ENCODE measurements around the gene ARID1B. TPM values are rescaled to one million over a fixed set of nuclear protein-coding genes. Genes with fewer than 3 reads are reported as not detected.

Gene ARID1B
- total and polyA plus RNA-seq, 2 of the 13 experiments (the other 11 are each of a cell fraction or from before 2014, with no cell fraction given), result 20.1 to 32.6 TPM

- POLR2A ChIA-PET, result no interaction called here
Measured at GRCh38 chr6:156918647-156919046, 141.5 kb downstream of the ARID1B start.

GRCh38 chr6:156919370-156919769, 142.2 kb downstream of the ARID1B start:
- Histone ChIP-seq H3K4me2 (ENCODE audit: low read depth, low read length) (no peak overlapping the region), H2AFZ (ENCODE audit: low read length) (no peak overlapping the region), H3K27me3 (ENCODE audit: control insufficient read depth in 1 of 2, insufficient read depth in 2 of 2, low read length in 2 of 2) (no peaks in the 10 kb centered on the region), H3K36me3 (replicated peaks in 1 of 2; ENCODE audit: control insufficient read depth in 1 of 2, insufficient read depth in 2 of 2, low read length in 2 of 2) (peaks cover 2 to 7% of the 10 kb centered on the region in 2 experiments; a peak in 4 of 5 replicates), H3K4me1 (ENCODE audit: insufficient read depth, low read length) (no peaks in the 10 kb centered on the region), H3K4me3 (replicated peaks in 1 of 3; ENCODE audit: insufficient read depth in 1 of 3, low read depth in 2 of 3, low read length in 3 of 3) (no peak overlapping the region), H3K9ac (ENCODE audit: insufficient read depth, low read depth, low read length) (no peak overlapping the region), H4K20me1 (ENCODE audit: insufficient read depth, low read length) (peaks cover 6% of the 10 kb centered on the region; the same call in 1 of the 2 replicates), H3K27ac (ENCODE audit: extremely low read length, insufficient read depth, low read length) (no peak overlapping the region), H3K79me2 (ENCODE audit: insufficient read depth, low read length) (peaks cover 3% of the 10 kb centered on the region), H3K9me3 (ENCODE audit: low read length) (no peaks in the 10 kb centered on the region)
- intact Hi-C loops (cut with micrococcal nuclease; ENCODE audit: unreplicated experiment) (no loop called here), in situ Hi-C loops (cut with HindIII; ENCODE audit: extremely low pct_ligation_motif_present, low pct_unique_long_range_greater_than_20kb) (no loop called here)
- no peak for DNase-seq (ENCODE audit: low spot score)
- no peak for ATAC-seq
- FAIRE-seq, result no peak
- no TSS peak for BruUV-seq (replicated peaks)
- TF ChIP-seq ZNF770 (CRISPR knock-in tag; IDR thresholded peaks at IDR 0.05), result peak; percentile 28; the same call in 1 of the 2 replicates
- TF ChIP-seq TGIF2 (CRISPR knock-in tag; IDR thresholded peaks at IDR 0.05), result no peak
- ChIA-PET CTCF (ENCODE audit: low intra/inter-chr PET ratio, low total read pairs) (no interaction called here), POLR2A (no interaction called here)
- 100% methylated on average over 2 of the region's 2 CpGs for WGBS (ENCODE audit: low lambda C conversion rate)

More at GRCh38 chr6:156918647-156919046, 141.5 kb downstream of the ARID1B start:
- intact Hi-C loops (cut with micrococcal nuclease; ENCODE audit: unreplicated experiment) (no loop called here), in situ Hi-C loops (cut with HindIII; ENCODE audit: extremely low pct_ligation_motif_present, low pct_unique_long_range_greater_than_20kb) (no loop called here)
- Histone ChIP-seq H3K79me2 (ENCODE audit: insufficient read depth, low read length) (peaks cover 6% of the 10 kb centered on the region), H3K4me3 (replicated peaks in 1 of 3; ENCODE audit: insufficient read depth in 1 of 3, low read depth in 2 of 3, low read length in 3 of 3) (no peak overlapping the region), H3K27ac (ENCODE audit: extremely low read length, insufficient read depth, low read length) (no peak overlapping the region), H3K36me3 (replicated peaks in 1 of 2; ENCODE audit: control insufficient read depth in 1 of 2, insufficient read depth in 2 of 2, low read length in 2 of 2) (peaks cover 2 to 7% of the 10 kb centered on the region in 2 experiments; a peak in 4 of 5 replicates), H2AFZ (ENCODE audit: low read length) (no peak overlapping the region), H4K20me1 (ENCODE audit: insufficient read depth, low read length) (peaks cover 6% of the 10 kb centered on the region; the same call in 1 of the 2 replicates), H3K27me3 (ENCODE audit: control insufficient read depth in 1 of 2, insufficient read depth in 2 of 2, low read length in 2 of 2) (no peaks in the 10 kb centered on the region), H3K9ac (ENCODE audit: insufficient read depth, low read depth, low read length) (no peak overlapping the region), H3K4me2 (ENCODE audit: low read depth, low read length) (no peak overlapping the region), H3K4me1 (ENCODE audit: insufficient read depth, low read length) (no peaks in the 10 kb centered on the region), H3K9me3 (ENCODE audit: low read length) (no peaks in the 10 kb centered on the region)
- no TSS peak for BruUV-seq (replicated peaks)
- ATAC-seq, result no peak
- TF ChIP-seq RBM22 (optimal IDR thresholded peaks at IDR 0.05; ENCODE audit: low read length), result peak; percentile 54
- TF ChIP-seq MAFK (conservative IDR thresholded peaks at IDR 0.05 in 1 of 2, IDR thresholded peaks at IDR 0.05 in 1 of 2; ENCODE audit: low read length in 2 of 2), result 0 out of 4 replicates have a peak, but pooled peaks of 1 of the 2 experiments have one; percentile 2
- TF ChIP-seq JUN (CRISPR knock-in tag; IDR thresholded peaks at IDR 0.05), result no peak
- FAIRE-seq, result no peak
- WGBS (ENCODE audit: low lambda C conversion rate), result 96% methylated on average over 7 of the region's 7 CpGs
- CTCF ChIA-PET (ENCODE audit: low intra/inter-chr PET ratio, low total read pairs), result no interaction called here
- no peak for DNase-seq (ENCODE audit: low spot score)
